IPS-NIHi7 (cell line): Measurements from ENCODE around the gene SLC2A8.

Experiments
- DNase-seq: peaks from one replicate; pipeline ENCODE4 v3.0.0; 2012; ENCODE audit warnings: mixed read lengths; ENCODE audit errors: extremely low spot score

The SLC2A8 gene

GRCh38 chr9:127402401-127403090 is 5.6 kb downstream of the SLC2A8 start:
- no peak for DNase-seq

GRCh38 chr9:127403507-127404192 is 6.7 kb downstream of the SLC2A8 start:
- DNase-seq = no peak

- no peak for DNase-seq
Measured at GRCh38 chr9:127404631-127405030, 7.7 kb downstream of the SLC2A8 start.

GRCh38 chr9:127405344-127406125 is 8.6 kb downstream of the SLC2A8 start:
- DNase-seq = no peak

GRCh38 chr9:127406799-127407491 is 10.0 kb downstream of the SLC2A8 start:
- no peak for DNase-seq

- no peak for DNase-seq
Measured at GRCh38 chr9:127407492-127407843, 10.5 kb downstream of the SLC2A8 start.

GRCh38 chr9:127411122-127411521 is 14.2 kb downstream of the SLC2A8 start:
- DNase-seq = no peak

- no peak for DNase-seq
Measured at GRCh38 chr9:127415141-127415540, 18.2 kb downstream of the SLC2A8 start.

- DNase-seq = no peak
Measured at GRCh38 chr9:127415657-127416056, 18.7 kb downstream of the SLC2A8 start.

- no peak for DNase-seq
Measured at GRCh38 chr9:127417131-127418036, 20.4 kb downstream of the SLC2A8 start.

- peak; percentile 82 for DNase-seq
Measured at GRCh38 chr9:127418037-127418471, 21.1 kb downstream of the SLC2A8 start.

GRCh38 chr9:127419348-127419747 is 22.4 kb downstream of the SLC2A8 start:
- DNase-seq = no peak

- no peak for DNase-seq
Measured at GRCh38 chr9:127421057-127421456, 24.1 kb downstream of the SLC2A8 start.

GRCh38 chr9:127422133-127422782 is 25.3 kb downstream of the SLC2A8 start:
- DNase-seq = no peak

- no peak for DNase-seq
Measured at GRCh38 chr9:127422787-127423186, 25.8 kb downstream of the SLC2A8 start.

GRCh38 chr9:127423476-127423933 is 26.5 kb downstream of the SLC2A8 start:
- no peak for DNase-seq

- DNase-seq = peak; percentile 98
Measured at GRCh38 chr9:127423934-127424675, 27.1 kb downstream of the SLC2A8 start, which contains the start of gene ZNF79. Gene ZNF79 (plus strand): TSS chr9:127424382. CDS start chr9:127424788, 406 bp downstream.

GRCh38 chr9:127424676-127424999 is 27.7 kb downstream of the SLC2A8 start:
- no peak for DNase-seq

- DNase-seq = no peak
Measured at GRCh38 chr9:127426756-127427155, 29.8 kb downstream of the SLC2A8 start.

- no peak for DNase-seq
Measured at GRCh38 chr9:127428348-127428747, 31.4 kb downstream of the SLC2A8 start.
